UCSD-AML1 (cell line): Measurements from ENCODE around the gene PNPLA7.
A peak's percentile ranks its signal among the peaks of the same experiment; 100 is the strongest.
"Not testable (repeated sequence)": the region's sequence is repeated elsewhere in the genome, so short reads cannot be mapped to it uniquely, and the experiment has no call there.

Source experiments
- DNase-seq: peaks from one replicate; lab custom pipeline; 2025; ENCODE audit not compliant: unreplicated experiment; lab: John Stamatoyannopoulos, UW

PNPLA7 gene

DNA sequence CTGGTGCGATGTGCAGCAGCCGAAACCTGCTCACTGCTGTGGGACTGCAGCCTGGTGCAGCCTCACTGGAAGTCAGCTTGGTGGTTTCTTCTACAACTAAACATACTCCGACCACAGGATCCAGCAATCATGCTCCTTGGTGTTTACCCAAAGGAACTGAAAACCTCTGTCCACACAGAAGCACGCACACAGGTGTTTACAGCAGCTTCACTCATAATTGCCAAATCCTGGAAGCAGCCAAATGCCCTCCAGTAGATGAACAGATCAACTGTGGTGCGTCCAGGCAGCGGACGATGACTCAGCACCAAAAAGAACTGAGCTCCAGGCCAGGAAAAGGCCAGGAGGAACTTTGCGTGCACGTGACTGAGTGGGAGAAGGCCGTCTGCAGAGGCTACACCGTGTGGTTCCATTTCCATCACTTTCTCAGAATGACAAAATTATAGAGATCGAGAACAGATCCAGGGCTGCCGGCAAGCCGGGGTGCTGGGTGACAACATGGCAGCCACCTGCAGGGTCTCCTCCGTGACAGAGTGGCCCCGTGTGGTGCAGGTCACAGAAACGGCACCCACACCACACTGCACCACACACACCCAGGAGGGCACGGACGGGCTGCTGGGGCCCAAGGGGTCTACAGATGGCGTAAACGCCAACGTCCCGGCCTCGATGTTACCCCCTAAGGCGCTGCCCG, 68.0 kb downstream of the PNPLA7 start:
- peak; percentile 74 for DNase-seq

DNA sequence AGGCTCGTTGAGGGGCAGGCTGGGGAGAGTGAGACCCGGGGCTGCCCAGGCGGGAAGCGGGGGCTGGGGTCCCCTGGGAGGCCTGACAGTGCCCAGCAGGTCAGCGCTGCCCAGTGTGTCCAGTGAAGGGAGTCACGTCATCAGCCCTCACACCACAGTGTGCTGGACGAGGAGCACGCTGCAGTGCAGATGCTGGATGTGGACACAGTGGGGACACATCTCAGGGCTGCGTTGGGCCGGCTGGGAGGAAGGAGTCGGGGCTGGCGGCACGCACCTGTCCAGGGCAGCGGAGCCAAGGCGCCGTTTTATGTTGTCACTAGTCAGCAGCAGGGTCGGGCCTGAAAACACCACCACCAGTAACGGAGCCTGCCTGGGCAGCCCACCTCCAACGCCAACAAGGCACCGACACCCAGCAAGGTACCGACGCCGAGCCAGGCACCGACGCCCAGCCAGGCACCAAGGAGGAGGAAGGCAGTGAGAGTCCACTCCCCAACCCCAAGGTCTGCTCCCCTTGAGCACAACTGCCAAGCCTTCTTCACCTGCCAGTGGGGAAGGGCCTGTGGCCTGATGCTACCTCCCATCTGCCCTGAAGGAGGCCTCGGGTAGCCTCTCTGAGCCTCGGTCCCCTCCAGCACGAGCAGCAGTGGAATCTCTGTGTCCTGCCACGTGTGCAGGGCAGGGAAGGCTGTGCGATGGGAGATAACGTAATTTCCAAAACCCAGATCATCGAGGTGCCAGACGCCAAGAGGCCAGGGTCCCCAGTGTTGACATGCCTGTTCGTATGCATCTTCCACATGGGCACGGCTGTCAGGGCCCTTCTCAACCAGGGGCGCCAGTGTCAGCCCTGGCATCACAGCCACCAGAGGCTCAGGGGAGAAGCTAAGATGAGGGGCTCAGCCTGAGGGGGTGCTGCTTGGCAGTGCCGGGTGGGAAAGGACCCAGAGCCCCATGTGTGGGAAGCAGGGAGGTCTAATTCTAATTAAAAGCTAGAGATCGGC, 69.2 kb downstream of the PNPLA7 start:
- no peak for DNase-seq

DNA sequence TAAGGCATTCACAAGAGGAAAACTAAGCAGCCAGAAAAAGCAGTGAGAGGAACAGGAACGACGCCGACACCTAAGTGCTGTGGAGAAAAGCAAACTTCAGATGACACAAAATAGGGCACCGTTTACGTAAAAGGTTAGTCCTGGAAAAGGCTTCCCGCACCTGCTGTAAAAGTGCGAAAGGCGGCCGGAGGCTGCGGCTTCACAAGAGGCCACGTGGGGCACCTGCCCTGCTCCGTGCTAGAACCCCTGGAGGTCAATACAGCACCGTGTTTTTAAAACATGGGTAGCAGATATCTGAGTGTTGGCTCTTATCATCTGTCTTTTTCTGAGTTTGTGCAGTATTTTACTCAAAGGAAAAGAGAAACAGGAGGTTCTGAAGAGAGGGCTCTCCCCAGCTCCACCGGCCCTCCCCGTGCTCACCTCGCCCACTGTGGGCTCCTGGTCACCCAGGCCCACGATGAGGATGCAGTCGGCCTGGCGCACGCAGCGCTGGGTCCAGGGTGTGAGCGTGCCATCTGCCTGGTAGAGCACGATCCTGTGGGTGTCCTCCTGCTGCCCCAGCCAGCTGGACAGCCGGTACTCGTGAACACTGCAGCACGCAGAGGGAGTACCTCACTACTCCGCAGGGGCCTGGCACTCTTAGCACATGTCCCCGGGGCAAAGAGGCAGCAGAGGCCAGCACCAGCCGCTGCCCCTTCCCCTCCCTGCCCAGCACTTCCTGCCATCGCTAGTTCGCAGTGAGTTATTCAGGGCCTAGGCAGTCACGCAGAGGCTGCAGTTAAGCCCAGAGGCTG, 70.1 kb downstream of the PNPLA7 start:
- DNase-seq = no peak

DNA sequence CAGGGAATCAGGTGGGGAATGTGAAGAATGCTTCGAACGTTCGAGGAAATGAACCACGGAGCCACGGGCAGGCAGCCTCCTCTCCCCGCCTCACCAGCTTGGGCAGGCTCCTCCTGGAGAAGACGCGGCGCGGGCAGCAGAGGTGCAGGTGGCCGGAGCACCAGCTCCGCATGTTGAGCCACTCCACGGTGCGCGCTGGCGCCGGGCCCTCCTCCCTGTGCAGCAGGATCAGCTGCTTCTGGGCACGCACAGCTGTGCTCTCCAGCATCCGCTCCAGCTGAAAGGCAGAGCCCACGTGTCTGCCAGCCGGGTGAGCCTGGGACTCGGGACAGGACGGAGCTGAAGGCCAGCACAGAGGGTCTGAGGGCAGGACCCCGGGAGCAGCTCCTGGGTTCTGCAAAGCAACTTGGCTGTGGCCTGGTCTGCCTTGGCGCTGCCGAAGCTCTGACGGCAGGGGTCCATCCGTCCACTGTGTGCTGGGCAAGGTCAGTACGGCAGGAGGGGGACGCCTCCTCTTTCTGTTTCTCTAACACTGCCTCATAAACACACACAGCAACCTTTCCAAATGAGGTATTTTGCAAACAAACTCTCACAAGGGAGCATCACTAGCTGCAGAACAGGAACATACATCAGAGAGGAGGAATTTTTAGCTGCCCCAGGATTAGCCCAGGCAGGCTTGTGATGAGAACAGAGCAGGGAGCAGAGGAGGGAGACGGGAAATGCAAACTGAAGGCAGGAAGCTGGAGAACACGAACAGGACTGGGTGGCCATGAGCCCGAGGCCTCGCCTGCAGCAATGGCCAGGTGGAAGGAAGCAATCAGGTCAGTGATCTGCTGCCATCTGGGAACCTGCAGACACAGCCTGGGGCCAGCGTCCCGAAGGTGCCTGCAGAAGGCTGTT, 71.0 kb downstream of the PNPLA7 start:
- DNase-seq = no peak

DNA sequence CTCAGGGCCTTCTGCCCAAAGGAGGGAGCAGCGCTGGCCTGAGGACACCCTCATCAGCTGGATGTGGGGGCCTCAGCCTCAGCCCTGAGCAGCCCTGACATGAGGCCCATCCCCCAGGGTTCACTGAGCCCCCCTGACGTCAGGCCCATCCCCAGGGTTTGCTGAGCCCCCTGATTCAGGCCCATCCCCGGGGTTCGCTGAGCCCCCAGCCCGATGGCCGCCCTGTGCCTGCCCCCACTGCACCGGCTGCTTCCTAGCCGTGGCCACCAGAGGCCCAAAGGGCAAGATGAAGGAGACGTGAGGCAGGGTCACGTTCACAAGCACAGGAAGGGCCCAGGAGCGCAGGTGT, 71.6 kb downstream of the PNPLA7 start:
- no peak for DNase-seq

DNA sequence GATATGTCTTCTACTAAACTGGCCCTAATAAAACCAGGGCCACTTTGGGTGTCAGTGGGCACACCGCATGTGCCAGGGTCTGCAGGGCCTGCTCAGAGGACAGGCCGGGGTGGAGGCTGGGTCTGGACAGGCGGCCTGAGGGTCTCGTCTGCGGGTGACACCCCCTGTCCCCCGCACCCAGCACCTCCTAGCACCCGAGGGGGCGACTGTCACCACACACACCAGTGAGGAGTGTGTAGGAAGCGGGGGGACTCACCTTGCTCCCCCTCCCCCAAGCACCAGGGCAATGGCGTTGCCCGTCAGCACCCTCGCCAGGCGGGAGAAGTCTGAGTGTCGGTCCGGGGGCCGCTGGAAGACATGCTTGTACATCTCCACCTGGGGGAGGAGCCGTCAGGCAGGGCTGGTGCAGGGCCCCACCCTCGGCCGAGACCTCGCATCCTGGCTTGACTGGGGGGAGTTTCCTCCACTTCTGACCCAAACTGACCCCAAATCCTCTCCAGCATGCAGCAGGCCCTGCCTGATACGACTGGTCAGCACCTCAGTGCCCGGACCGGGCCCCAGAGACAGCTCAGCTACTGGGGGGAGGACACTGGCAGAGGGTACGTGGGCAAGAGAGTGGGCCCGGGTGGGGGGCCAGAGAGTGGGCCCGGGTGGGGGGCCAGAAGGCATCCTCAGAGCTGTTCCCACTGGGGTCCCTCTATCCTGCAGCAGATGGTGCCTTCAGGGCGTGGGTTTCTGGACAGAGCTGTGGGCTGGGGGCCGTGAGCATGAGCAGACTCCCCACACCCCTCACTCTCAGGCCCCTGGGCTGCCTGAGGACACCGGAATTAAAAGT, 72.2 kb downstream of the PNPLA7 start:
- DNase-seq = no peak

DNA sequence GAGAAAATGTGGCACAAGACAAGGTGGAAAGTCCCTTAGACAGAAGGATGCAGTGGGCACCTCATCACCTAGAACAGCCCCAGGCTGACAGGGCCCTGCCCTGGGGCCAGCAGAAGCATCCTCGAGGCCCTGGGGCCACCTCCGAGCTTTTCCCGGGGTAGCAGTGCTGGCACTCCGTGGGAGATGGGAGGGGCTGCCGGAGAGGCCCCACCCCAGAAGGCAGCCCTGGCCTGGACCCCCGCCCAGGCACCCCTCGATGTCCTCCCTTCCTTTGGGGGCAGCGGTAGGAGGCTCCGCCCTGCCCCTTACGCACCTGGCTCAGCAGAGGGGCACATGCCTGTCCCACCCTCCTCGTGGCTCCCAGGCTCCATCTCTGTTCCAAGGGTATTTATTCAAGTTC, 73.3 kb downstream of the PNPLA7 start:
- no peak for DNase-seq

DNA sequence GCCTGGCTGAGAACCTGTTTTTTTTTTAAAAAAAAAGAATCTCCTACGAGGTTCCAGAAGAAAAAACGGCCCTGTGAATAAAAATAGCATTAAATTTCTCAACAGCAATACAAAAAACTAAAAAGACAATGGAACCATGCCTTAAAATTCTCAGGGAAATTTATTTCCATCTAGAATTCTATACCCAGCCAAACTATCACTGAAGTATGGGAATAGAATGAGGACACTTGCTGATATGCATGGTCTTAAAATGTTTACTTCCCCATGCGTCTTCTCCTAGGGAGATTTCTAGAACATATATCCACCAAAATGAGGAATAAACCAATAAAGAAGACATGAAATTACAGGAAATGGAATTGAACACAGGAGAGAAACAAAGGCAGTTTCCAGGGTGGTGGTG, 74.5 kb downstream of the PNPLA7 start:
- DNase-seq = no peak

DNA sequence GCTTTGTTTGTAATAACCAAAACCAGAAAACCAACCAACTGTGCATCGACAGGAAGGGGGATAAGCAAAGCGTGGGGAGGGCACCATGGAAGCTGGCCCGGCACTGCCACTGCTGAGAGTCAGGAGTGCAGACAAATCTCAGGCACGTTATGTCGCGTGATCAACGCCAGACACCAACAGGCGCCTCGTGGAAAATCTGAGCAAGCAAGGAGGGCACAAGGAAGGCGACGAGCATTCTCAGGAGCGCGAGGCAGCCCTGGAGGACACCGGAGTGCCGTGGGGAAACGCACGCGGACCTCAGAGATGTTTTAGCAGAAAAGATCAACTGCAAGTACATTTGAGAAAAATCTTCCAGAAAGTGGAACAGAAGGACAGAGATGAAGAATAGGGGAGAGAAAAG, 75.9 kb downstream of the PNPLA7 start:
- DNase-seq = no peak

DNA sequence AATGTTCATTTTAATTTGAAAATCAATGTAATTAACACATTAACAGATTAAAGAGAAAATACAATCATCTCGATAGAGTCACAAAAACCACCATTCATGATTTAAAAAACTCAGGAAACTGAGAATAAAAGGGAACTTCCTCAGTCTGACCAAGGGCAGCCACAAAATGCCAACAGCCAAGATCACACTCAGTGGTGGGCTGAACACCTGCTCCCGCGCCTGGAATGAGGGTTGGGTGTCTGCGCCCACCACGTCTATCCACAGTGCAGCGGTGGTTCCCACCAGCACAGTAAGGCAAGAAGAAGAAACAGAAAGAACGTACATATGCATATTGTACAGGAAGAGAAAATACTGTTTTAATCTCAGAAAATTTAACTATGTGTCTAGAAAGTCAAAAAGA, 79.4 kb downstream of the PNPLA7 start:
- DNase-seq = no peak

DNA sequence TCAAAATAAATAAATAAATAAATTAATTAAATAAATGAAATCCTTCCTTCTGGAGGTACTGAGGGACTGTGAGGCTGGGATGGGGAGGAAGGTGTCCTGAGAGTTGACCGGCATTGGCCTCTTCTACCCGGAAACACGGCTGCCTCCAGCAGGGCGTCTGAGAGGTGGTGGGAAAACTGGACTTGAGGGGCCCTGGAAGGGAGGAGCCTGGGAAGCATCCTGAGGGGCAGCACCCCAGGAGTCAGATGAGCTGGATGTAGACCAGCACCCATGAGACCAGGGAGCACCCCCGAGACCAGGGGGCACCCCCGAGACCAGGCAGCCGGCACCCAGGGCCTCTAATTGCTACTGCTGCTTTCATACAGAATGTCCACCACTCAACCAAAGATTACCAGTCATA, 82.3 kb downstream of the PNPLA7 start:
- no peak for DNase-seq

DNA sequence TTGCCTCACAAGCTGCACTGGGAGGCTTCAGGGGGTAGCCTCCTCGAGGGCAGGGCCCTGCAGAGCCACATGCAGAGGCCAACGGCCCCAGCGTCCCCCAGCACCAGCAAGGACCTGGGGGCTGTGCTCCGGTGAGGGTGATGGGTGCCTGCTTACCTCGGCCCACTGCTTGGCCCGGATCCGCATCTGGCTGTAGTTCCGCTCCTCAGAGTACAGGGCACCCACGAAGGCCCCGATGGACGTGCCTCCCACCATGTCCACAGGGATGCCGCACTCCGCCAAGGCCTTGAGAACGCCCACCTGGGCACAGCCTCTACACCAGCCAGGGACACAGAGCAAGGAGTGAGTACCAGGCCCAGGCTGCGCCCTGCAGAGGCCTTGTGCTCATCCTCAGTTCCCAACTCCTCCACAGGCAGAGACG, 83.0 kb downstream of the PNPLA7 start:
- DNase-seq = no peak

DNA sequence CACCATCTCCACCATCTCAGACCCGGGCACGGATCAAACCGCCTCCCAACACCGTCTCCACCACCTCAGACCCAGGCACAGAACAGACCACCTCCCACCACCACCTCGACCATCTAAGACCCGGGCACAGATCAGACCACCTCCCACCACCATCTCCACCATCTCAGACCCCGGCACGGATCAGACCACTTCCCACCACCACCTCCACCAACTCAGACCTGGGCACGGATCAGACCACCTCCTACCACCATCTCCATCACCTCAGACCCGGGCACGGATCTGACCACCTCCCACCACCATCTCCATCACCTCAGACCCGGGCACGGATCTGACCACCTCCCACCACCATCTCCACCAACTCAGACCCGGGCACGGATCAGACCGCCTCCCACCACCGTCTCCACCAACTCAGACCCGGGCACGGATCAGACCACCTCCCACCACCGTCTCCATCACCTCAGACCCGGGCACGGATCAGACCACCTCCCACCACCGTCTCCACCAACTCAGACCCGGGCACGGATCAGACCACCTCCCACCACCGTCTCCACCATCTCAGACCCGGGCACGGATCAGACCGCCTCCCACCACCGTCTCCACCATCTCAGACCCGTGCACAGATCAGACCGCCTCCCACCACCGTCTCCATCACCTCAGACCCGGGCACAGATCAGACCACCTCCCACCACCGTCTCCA, 83.7 kb downstream of the PNPLA7 start:
- not testable (repeated sequence) for DNase-seq

DNA sequence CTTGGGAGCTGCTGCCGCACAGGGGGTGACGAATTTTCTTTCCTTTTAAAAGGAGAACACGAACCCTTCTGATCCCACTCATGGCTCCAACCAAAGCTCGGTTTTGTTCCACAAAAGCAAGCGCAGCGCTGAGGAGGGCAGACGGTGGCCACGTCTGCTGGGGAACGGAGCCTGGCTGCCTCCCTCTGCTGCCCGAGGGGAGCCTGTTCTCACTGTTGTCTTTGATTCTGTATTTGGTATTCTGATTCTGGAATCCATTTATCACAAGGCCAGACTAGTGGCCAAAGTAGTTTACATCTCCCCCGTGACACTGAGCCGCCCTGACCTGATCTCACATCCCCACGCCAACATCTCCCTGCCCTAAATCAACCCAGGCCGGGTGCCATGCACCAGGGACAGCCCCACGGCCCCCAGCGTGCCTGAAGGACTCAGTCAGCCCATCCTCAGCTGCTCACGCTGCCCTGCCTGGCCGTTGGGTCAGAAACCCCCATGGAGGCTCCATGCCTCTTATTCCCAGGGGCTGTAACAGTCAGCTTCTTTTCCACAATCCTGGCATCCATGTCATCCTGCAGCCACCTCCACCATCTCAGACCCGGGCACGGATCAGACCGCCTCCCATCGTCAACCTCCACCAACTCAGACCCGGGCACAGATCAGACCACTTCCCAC, 84.3 kb downstream of the PNPLA7 start:
- no peak for DNase-seq

DNA sequence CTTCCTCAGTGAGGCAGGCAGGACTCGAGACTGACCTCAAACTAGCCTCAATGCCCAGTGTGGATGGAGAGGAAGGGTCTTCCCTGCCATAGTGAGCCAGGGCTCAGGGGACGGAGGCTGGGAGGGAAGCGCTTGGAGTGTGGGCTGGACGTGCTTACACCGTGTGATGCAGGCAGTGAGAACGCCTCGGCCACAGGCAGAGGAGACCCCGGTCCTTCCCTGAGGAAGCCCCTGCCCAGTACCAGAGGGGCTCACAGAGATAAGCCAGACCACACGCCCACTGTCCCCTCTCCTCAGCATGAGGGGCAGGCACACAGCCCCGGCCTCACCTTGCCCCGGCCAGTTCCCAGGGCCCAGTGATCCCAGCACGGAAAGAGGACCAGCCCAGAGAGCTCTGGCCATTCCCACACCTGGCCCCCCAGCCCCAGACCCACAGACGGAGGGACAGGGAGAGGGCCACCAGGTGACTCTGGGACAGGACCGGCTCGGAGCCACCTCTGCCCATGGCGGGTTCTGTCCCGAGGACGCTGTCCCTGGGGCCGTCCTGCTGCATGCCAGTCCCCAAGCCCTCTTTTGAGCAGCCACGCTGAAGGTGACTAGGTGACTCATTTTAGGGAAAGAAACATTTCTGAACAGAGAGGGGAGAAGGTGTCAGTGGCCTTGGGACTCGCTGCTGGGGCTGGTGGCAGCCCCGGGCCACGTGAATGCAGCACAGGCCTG, 85.0 kb downstream of the PNPLA7 start:
- no peak for DNase-seq

DNA sequence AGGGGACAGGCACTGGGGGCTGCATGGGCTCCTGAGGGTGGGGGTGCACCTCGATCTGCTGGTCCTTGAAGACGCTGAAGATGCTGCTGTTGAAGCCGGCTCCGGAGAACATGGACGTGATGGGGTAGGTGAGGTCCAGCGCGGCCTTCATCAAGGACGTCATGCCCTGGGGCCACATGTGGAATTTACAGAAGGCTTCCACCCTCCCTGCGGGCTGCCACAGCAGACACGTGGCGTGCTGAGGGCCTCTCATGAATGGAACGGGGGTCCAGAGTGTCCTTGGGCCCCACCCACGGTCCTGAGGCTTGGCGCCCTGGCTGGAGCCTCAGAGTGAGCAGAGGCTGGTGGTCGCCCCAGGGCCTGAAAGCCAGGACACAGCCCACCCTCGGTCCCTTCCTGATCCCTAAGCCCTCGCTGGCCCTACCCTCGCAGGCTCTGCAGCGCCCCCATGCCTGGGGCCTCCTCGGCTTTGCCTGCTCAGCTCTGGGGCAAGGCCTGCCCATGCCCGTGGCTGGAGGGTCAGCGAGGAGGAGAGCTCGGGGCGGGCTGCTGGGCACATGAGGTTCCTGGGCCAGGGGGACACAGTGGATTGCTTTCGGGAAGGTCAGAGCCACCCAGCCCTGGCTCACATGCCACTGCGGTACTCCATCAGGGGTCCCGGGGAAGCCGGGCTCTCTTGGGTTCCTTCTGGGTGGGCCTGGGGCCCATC, 85.8 kb downstream of the PNPLA7 start:
- no peak for DNase-seq

DNA sequence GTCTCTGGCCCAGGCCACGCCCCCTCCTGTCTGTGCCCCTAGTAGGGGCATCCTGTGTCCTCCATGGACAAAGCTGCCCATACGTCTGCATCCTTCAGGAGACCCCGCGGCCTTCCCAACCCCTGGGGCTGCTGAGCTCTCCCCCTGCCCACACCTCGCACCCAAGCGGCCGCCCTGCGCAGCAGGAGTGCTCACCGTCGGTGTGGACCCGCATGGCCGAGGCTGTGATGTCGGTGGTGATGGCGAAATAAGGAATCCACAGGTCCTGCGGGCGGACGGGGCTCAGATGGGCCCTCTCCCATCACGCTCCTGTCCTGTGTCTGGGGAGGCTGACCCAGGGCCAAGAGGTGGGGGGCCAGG, 86.3 kb downstream of the PNPLA7 start:
- DNase-seq = no peak
